ENCODE measurements around the gene KIF19. TPM values are rescaled to one million over a fixed set of nuclear protein-coding genes. Genes with fewer than 3 reads are reported as not detected.

Gene KIF19
- total and polyA plus RNA-seq, 2 of the 4 experiments (the other 2 are of a cell fraction): not detected

- no peak overlapping the region for H3K4ac ChIP-seq (ENCODE audit: low read depth, low read length)
- no peaks in the 10 kb centered on the region for H3K79me1 ChIP-seq (ENCODE audit: low read depth in 1 of 2, low read length in 2 of 2)
- H2BK20ac ChIP-seq (ENCODE audit: low read depth, low read length): no peak overlapping the region
- DNase-seq (no peak), ATAC-seq (ENCODE audit: low read depth) (no peak)
- no peak overlapping the region for H3K56ac ChIP-seq (ENCODE audit: extremely low read depth, insufficient read depth, low read length)
- no peak overlapping the region for H3K9ac ChIP-seq (ENCODE audit: low read depth, low read length)
- H4K91ac ChIP-seq (ENCODE audit: insufficient read depth, low read depth, low read length): no peak overlapping the region
- no peak for TF ChIP-seq RAD21 (IDR thresholded peaks at IDR 0.05; ENCODE audit: low read length)
- no peak for TF ChIP-seq RCOR1 (IDR thresholded peaks at IDR 0.05; ENCODE audit: insufficient replicate concordance, low read length)
- TF ChIP-seq ELK1 (IDR thresholded peaks at IDR 0.05; ENCODE audit: borderline replicate concordance, low read depth, low read length): no peak
- no peak for TF ChIP-seq BHLHE40 (IDR thresholded peaks at IDR 0.05; ENCODE audit: low read depth, low read length)
- no peak for TF ChIP-seq MXI1 (IDR thresholded peaks at IDR 0.05; ENCODE audit: borderline replicate concordance, low read depth, low read length)
- no peak for TF ChIP-seq NFE2L2 (IDR thresholded peaks at IDR 0.05; ENCODE audit: low read depth, low read length)
- no peak for TF ChIP-seq POLR2A (IDR thresholded peaks at IDR 0.05; ENCODE audit: low read depth, low read length)
- TF ChIP-seq MAZ (IDR thresholded peaks at IDR 0.05; ENCODE audit: borderline replicate concordance, low read depth, low read length): no peak
- TF ChIP-seq CEBPB (IDR thresholded peaks at IDR 0.05; ENCODE audit: low read depth, low read length): no peak
- TF ChIP-seq MAFK (IDR thresholded peaks at IDR 0.05; ENCODE audit: low read depth, low read length): no peak
- no peak for TF ChIP-seq USF2 (IDR thresholded peaks at IDR 0.05; ENCODE audit: low read depth, low read length)
- TF ChIP-seq SMC3 (IDR thresholded peaks at IDR 0.05; ENCODE audit: low read depth, low read length): no peak
- TF ChIP-seq CTCF (conservative IDR thresholded peaks at IDR 0.05; ENCODE audit: low read depth, low read length): no peak
- TF ChIP-seq RFX5 (IDR thresholded peaks at IDR 0.05; ENCODE audit: low read depth, low read length): no peak
- TF ChIP-seq CHD1 (IDR thresholded peaks at IDR 0.05; ENCODE audit: low read depth, low read length): no peak
- TF ChIP-seq FOS (IDR thresholded peaks at IDR 0.05; ENCODE audit: low read depth, low read length): no peak
- no peaks in the 10 kb centered on the region for H3K36me3 ChIP-seq (ENCODE audit: control insufficient read depth, insufficient read depth, low read length)
- H3K23ac ChIP-seq (ENCODE audit: low read depth, low read length): no peak overlapping the region
- no peak overlapping the region for H2AK9ac ChIP-seq (replicated peaks; ENCODE audit: low read depth, low read length, poor library complexity)
- no peak overlapping the region for H3K14ac ChIP-seq (replicated peaks; ENCODE audit: low read depth, low read length)
- H2AFZ ChIP-seq (replicated peaks; ENCODE audit: low read length, poor library complexity): no peak overlapping the region
- no peaks in the 10 kb centered on the region for H3K27me3 ChIP-seq (ENCODE audit: control insufficient read depth, insufficient read depth, low read length)
- H3K4me1 ChIP-seq (ENCODE audit: control insufficient read depth, insufficient read depth, low read length): no peaks in the 10 kb centered on the region
- WGBS, 2 experiments (ENCODE audit: extremely low coverage in 2 of 2, insufficient read length in 1 of 2): 57% methylated on average over 4 of the region's 12 CpGs; no CpG with 5 or more reads in 1 of the 2 experiments
- POLR2A ChIA-PET (ENCODE audit: unreplicated experiment): no interaction called here
- H3K4me2 ChIP-seq (ENCODE audit: low read depth, low read length): no peak overlapping the region
- H3K27ac ChIP-seq (ENCODE audit: insufficient read depth, low read length): no peak overlapping the region
- CTCF ChIA-PET: no interaction called here
- dilution Hi-C loops (cut with HindIII; ENCODE audit: low sequenced_read_pairs, unreplicated experiment) (no loop called here), in situ Hi-C loops (cut with MboI; ENCODE audit: low sequenced_read_pairs) (no loop called here), intact Hi-C loops (cut with micrococcal nuclease) (no loop called here)
- BruUV-seq (replicated peaks): no TSS peak
- H3K18ac ChIP-seq (ENCODE audit: low read depth, low read length): no peak overlapping the region
- no peak overlapping the region for H2BK15ac ChIP-seq (ENCODE audit: low read depth, low read length)
- H4K5ac ChIP-seq (ENCODE audit: low read depth, low read length): no peak overlapping the region
- no peak overlapping the region for H2BK5ac ChIP-seq (ENCODE audit: low read depth, low read length, poor library complexity, severe bottlenecking)
- no peaks in the 10 kb centered on the region for H3K9me1 ChIP-seq (ENCODE audit: insufficient read depth, low read length)
- no peaks in the 10 kb centered on the region for H4K20me1 ChIP-seq (ENCODE audit: insufficient read depth, low read length)
- no peak overlapping the region for H2AK5ac ChIP-seq (ENCODE audit: low read depth, low read length)
- H4K8ac ChIP-seq (ENCODE audit: low read depth in 2 of 2, low read length in 2 of 2): no peak overlapping the region
- H3K9me3 ChIP-seq (ENCODE audit: control insufficient read depth, insufficient read depth, low read length): peaks cover 17% of the 10 kb centered on the region
- H3K4me3 ChIP-seq (ENCODE audit: insufficient read depth, low read depth, low read length): no peak overlapping the region
- no peak overlapping the region for H2BK120ac ChIP-seq (ENCODE audit: low read depth, low read length)
These were observed 68.4 kb downstream of the KIF19 start for GRCh38 chr17:74394275-74394950.
